Smooth muscle cell (in vitro differentiated cells): ENCODE results near the gene LTBP3. TPM values are rescaled to one million over a fixed set of nuclear protein-coding genes. Genes with fewer than 3 reads are reported as not detected.

Experiments used
- DNase-seq: peaks from one replicate; lab custom pipeline; 2025; ENCODE audit not compliant: unreplicated experiment; lab: John Stamatoyannopoulos, UW
- H2AFZ ChIP-seq: fragments of 200-600 bp; sonication (generic); 2 replicates; pipeline ENCODE4 v1.6.0; 2016; ENCODE audit warnings: antibody characterized with exemption, low read depth, mild to moderate bottlenecking
- H3F3A ChIP-seq: fragments of 200-600 bp; sonication (generic); 2 replicates; pipeline ENCODE4 v1.6.0; 2017; ENCODE audit warnings: antibody characterized with exemption, low read depth
- H3K27ac ChIP-seq: fragments of 200-600 bp; sonication (generic); 2 replicates; pipeline ENCODE4 v1.5.1; 2016; ENCODE audit warnings: low read depth, mild to moderate bottlenecking
- H3K27me3 ChIP-seq: fragments of 200-600 bp; sonication (generic); 2 replicates; pipeline ENCODE4 v1.6.1; 2016; ENCODE audit warnings: low read depth, mild to moderate bottlenecking
- H3K36me3 ChIP-seq: fragments of 200-600 bp; sonication (generic); 2 replicates; pipeline ENCODE4 v1.5.1; 2016; ENCODE audit warnings: low read depth
- H3K4me1 ChIP-seq: fragments of 200-600 bp; sonication (generic); 2 replicates; pipeline ENCODE4 v1.5.1; 2016; ENCODE audit warnings: low read depth
- H3K4me2 ChIP-seq: fragments of 200-600 bp; sonication (generic); 2 replicates; pipeline ENCODE4 v1.6.0; 2016; ENCODE audit warnings: mild to moderate bottlenecking
- H3K4me3 ChIP-seq: fragments of 200-600 bp; sonication (generic); 2 replicates; pipeline ENCODE4 v1.5.1; 2016; ENCODE audit warnings: mild to moderate bottlenecking
- H3K79me2 ChIP-seq: fragments of 200-600 bp; sonication (generic); 2 replicates; pipeline ENCODE4 v1.6.0; 2016; ENCODE audit warnings: low read depth, mild to moderate bottlenecking
- H3K9ac ChIP-seq: fragments of 200-600 bp; sonication (generic); 2 replicates; pipeline ENCODE4 v1.6.0; 2016; ENCODE audit warnings: low read depth
- H3K9me3 ChIP-seq: fragments of 200-600 bp; sonication (generic); replicated peaks from 2 replicates; pipeline ENCODE4 v1.5.1; 2016; ENCODE audit warnings: low read depth
- H4K20me1 ChIP-seq: fragments of 200-600 bp; sonication (generic); 2 replicates; pipeline ENCODE4 v1.6.0; 2016; ENCODE audit warnings: low read depth
- CTCF ChIP-seq: fragments of 200-600 bp; sonication (generic); IDR thresholded peaks from 2 replicates; pipeline ENCODE4 v1.5.1; 2017; ENCODE audit warnings: borderline replicate concordance, mild to moderate bottlenecking, antibody characterized with exemption; ENCODE audit not compliant: insufficient read depth, poor library complexity, severe bottlenecking
- WGBS: methylation state at CpG from one replicate; pipeline ENCODE4 v1.1.7; 2016; ENCODE audit warnings: low lambda C conversion rate; 5-methylcytosine and 5-hydroxymethylcytosine counted together
- polyA plus RNA-seq: library from polyadenylated mRNA; unstranded; fragments of >200 nt; fragmentation: Nextera tagmentation; extraction: Ambion mirVana; gene quantifications from 2 replicates; pipeline ENCODE4 v1.2.1, GENCODE V29; 2016
- total RNA-seq: library from RNA; depleted of rRNA; stranded (reverse); fragments of >200 nt; gene quantifications from 2 replicates; pipeline ENCODE4 v1.2.3, GENCODE V29; 2014

The LTBP3 gene
- total and polyA plus RNA-seq, 2 experiments from 2014 or later, result 33.6 to 46.4 TPM

GRCh38 chr11:65500387-65501185 lies 57.6 kb downstream of the LTBP3 start:
- DNase-seq, result no peak
- no peak for TF ChIP-seq CTCF
- no peak overlapping the region for H2AFZ ChIP-seq
- peaks cover 44% of the 10 kb centered on the region for H3K36me3 ChIP-seq
- H3F3A ChIP-seq, result peaks cover 67% of the 10 kb centered on the region
- peaks cover 66% of the 10 kb centered on the region for H4K20me1 ChIP-seq
- under 1% methylated on average over 20 of the region's 20 CpGs for WGBS
- peaks cover 88% of the 10 kb centered on the region for H3K79me2 ChIP-seq
- H3K4me3 ChIP-seq, result peak overlapping the region; percentile 80
- H3K27me3 ChIP-seq, result no peaks in the 10 kb centered on the region
- peak overlapping the region; percentile 97 for H3K27ac ChIP-seq
- peak overlapping the region; percentile 94 for H3K4me2 ChIP-seq
- peak overlapping the region; percentile 100 for H3K9ac ChIP-seq
- H3K9me3 ChIP-seq, result no peaks in the 10 kb centered on the region
- H3K4me1 ChIP-seq, result peaks cover 14% of the 10 kb centered on the region

GRCh38 chr11:65499713-65500386 lies 58.3 kb downstream of the LTBP3 start:
- Histone ChIP-seq H3K9ac (peak overlapping the region; percentile 100), H3K4me3 (peak overlapping the region; percentile 80), H3F3A (peaks cover 64% of the 10 kb centered on the region), H4K20me1 (peaks cover 59% of the 10 kb centered on the region), H3K4me2 (peak overlapping the region; percentile 94), H2AFZ (no peak overlapping the region), H3K27ac (peak overlapping the region; percentile 97), H3K79me2 (peaks cover 86% of the 10 kb centered on the region), H3K36me3 (peaks cover 41% of the 10 kb centered on the region), H3K4me1 (peaks cover 11% of the 10 kb centered on the region), H3K9me3 (no peaks in the 10 kb centered on the region), H3K27me3 (no peaks in the 10 kb centered on the region)
- no peak for DNase-seq
- 0% methylated on average over 3 of the region's 3 CpGs for WGBS
- TF ChIP-seq CTCF, result no peak

- Histone ChIP-seq H3K4me3 (peak within 1 kb of the TSS; percentile 80), H3K36me3 (peaks cover 34% of the 10 kb centered on the region), H3K9me3 (no peaks in the 10 kb centered on the region), H3K79me2 (peaks cover 79% of the 10 kb centered on the region), H3K27me3 (no peaks in the 10 kb centered on the region), H3K4me1 (peaks cover 13% of the 10 kb centered on the region), H4K20me1 (peaks cover 52% of the 10 kb centered on the region), H3K27ac (peak within 1 kb of the TSS; percentile 97), H3K9ac (peak within 1 kb of the TSS; percentile 100), H3K4me2 (peak within 1 kb of the TSS; percentile 94), H2AFZ (no peak within 1 kb of the TSS), H3F3A (peaks cover 59% of the 10 kb centered on the region)
- under 1% methylated on average over 24 of the region's 24 CpGs for WGBS
- TF ChIP-seq CTCF, result no peak
- peak; percentile 75 for DNase-seq
Measured at GRCh38 chr11:65498977-65499712, 59.0 kb downstream of the LTBP3 start, which contains the start of gene MALAT1. Gene MALAT1, plus strand, starts transcription at chr11:65499045.
